Osteoblast (primary cell): ENCODE measurements around the gene FLNC. TPM values are rescaled to one million over a fixed set of nuclear protein-coding genes. Genes with fewer than 3 reads are reported as not detected.

ENCODE experiments used
- DNase-seq: peaks from one replicate; pipeline ENCODE4 v3.0.0; 2011; ENCODE audit warnings: low spot score, mixed read lengths; ENCODE audit not compliant: insufficient read length; ENCODE audit errors: missing footprints
- H2AFZ ChIP-seq: 2 replicates; pipeline ENCODE4 v1.6.0; 2011; ENCODE audit warnings: mild to moderate bottlenecking, low read length
- H3K27ac ChIP-seq: 2 replicates; pipeline ENCODE4 v1.5.1; 2011; ENCODE audit warnings: mild to moderate bottlenecking, low read depth, low read length, moderate library complexity
- H3K27me3 ChIP-seq: 2 replicates; pipeline ENCODE4 v1.6.0; 2012; ENCODE audit warnings: mild to moderate bottlenecking, control low read depth, inconsistent platforms, low read length, moderate library complexity; ENCODE audit not compliant: insufficient read depth
- H3K36me3 ChIP-seq: 2 replicates; pipeline ENCODE4 v1.5.1; 2011; ENCODE audit warnings: mild to moderate bottlenecking, low read length, control low read depth, moderate library complexity; ENCODE audit not compliant: insufficient read depth
- H3K4me1 ChIP-seq: 2 replicates; pipeline ENCODE4 v1.5.1; 2011; ENCODE audit warnings: mild to moderate bottlenecking, low read length, control low read depth, moderate library complexity; ENCODE audit not compliant: insufficient read depth
- H3K4me2 ChIP-seq: 2 replicates; pipeline ENCODE4 v1.6.0; 2011; ENCODE audit warnings: mild to moderate bottlenecking, low read length; ENCODE audit not compliant: insufficient read depth
- H3K4me3 ChIP-seq: fragments of 200-600 bp; sonication (generic); 3 replicates; pipeline ENCODE4 v1.5.1; 2012; ENCODE audit warnings: mild to moderate bottlenecking, low read length, inconsistent platforms; ENCODE audit not compliant: insufficient read depth
- H3K79me2 ChIP-seq: 2 replicates; pipeline ENCODE4 v1.6.0; 2012; ENCODE audit warnings: mild to moderate bottlenecking, low read length, control low read depth, inconsistent platforms; ENCODE audit not compliant: insufficient read depth
- H3K9me3 ChIP-seq: 2 replicates; pipeline ENCODE4 v1.5.1; 2011; ENCODE audit warnings: low read depth, low read length, control low read depth
- H4K20me1 ChIP-seq: 2 replicates; pipeline ENCODE4 v1.6.0; 2012; ENCODE audit warnings: mild to moderate bottlenecking, low read length, control low read depth; ENCODE audit not compliant: insufficient read depth
- total RNA-seq: library from RNA; depleted of rRNA; stranded (reverse); fragments of >200 nt; gene quantifications from 2 replicates; pipeline ENCODE4 v1.2.3, GENCODE V29; 2012
- TF ChIP-seq, protein P1 (sequence below): IDR thresholded peaks from 2 replicates; pipeline ENCODE4 v1.5.1; 2011; ENCODE audit warnings: mild to moderate bottlenecking, low read depth, low read length, moderate library complexity; ENCODE audit errors: extremely low read depth

The FLNC gene
- total RNA-seq, 1 donor, result 130 TPM

DNA sequence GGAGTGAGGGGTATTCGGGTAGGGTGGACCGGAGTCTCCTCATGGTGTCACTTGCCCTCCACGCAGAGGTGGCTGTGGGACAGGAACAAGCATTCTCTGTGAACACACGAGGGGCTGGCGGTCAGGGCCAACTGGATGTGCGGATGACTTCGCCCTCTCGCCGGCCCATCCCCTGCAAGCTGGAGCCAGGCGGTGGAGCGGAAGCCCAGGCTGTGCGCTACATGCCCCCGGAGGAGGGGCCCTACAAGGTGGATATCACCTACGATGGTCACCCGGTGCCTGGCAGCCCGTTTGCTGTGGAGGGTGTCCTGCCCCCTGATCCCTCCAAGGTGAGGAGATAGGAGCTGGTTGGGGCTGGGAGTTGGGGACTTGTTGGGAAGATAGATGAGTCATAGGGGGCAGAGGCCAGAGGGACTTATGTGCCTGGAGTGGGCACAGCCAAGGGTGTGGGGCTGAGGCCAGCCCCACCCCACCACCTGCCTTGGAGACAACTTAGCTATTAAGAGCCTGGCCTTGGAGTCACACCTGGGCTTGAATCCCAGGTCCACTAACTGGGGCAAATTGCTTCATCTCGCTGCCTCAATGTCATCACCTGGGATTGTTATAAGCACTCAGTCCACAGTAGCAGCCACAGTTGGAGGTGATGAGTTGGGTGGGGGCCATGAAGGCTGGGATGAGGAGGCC lies 13.9 kb downstream of the FLNC start:
- H4K20me1 ChIP-seq, result peaks cover 70% of the 10 kb centered on the region
- peaks cover 93% of the 10 kb centered on the region for H3K36me3 ChIP-seq
- H3K27me3 ChIP-seq, result no peaks in the 10 kb centered on the region
- H3K4me2 ChIP-seq, result no peak overlapping the region
- TF ChIP-seq, protein P1, sequence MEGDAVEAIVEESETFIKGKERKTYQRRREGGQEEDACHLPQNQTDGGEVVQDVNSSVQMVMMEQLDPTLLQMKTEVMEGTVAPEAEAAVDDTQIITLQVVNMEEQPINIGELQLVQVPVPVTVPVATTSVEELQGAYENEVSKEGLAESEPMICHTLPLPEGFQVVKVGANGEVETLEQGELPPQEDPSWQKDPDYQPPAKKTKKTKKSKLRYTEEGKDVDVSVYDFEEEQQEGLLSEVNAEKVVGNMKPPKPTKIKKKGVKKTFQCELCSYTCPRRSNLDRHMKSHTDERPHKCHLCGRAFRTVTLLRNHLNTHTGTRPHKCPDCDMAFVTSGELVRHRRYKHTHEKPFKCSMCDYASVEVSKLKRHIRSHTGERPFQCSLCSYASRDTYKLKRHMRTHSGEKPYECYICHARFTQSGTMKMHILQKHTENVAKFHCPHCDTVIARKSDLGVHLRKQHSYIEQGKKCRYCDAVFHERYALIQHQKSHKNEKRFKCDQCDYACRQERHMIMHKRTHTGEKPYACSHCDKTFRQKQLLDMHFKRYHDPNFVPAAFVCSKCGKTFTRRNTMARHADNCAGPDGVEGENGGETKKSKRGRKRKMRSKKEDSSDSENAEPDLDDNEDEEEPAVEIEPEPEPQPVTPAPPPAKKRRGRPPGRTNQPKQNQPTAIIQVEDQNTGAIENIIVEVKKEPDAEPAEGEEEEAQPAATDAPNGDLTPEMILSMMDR, result no peak
- H3K9me3 ChIP-seq, result no peaks in the 10 kb centered on the region
- H3K79me2 ChIP-seq, result peaks cover 20% of the 10 kb centered on the region
- DNase-seq, result peak; percentile 60
- H3K27ac ChIP-seq, result no peak overlapping the region
- no peak overlapping the region for H2AFZ ChIP-seq
- no peak overlapping the region for H3K4me3 ChIP-seq
- peaks cover 4% of the 10 kb centered on the region for H3K4me1 ChIP-seq

DNA sequence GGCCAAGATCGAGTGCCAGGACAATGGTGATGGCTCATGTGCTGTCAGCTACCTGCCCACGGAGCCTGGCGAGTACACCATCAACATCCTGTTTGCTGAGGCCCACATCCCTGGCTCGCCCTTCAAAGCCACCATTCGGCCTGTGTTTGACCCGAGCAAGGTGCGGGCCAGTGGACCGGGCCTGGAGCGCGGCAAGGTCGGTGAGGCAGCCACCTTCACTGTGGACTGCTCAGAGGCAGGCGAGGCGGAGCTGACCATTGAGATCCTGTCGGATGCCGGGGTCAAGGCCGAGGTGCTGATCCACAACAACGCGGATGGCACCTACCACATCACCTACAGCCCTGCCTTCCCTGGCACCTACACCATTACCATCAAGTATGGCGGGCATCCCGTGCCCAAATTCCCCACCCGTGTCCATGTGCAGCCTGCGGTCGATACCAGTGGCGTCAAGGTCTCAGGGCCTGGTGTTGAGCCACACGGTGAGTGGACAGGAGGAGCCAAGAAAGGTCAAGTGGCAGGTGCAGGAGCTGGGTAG lies 14.6 kb downstream of the FLNC start:
- H3K79me2 ChIP-seq, result peaks cover 14% of the 10 kb centered on the region
- H3K4me2 ChIP-seq, result no peak overlapping the region
- H3K36me3 ChIP-seq, result peaks cover 93% of the 10 kb centered on the region
- H3K4me1 ChIP-seq, result peaks cover 4% of the 10 kb centered on the region
- DNase-seq, result peak; percentile 76
- no peaks in the 10 kb centered on the region for H3K27me3 ChIP-seq
- no peak overlapping the region for H3K4me3 ChIP-seq
- H3K27ac ChIP-seq, result no peak overlapping the region
- TF ChIP-seq, protein P1, result no peak
- no peaks in the 10 kb centered on the region for H3K9me3 ChIP-seq
- no peak overlapping the region for H2AFZ ChIP-seq
- peaks cover 63% of the 10 kb centered on the region for H4K20me1 ChIP-seq

DNA sequence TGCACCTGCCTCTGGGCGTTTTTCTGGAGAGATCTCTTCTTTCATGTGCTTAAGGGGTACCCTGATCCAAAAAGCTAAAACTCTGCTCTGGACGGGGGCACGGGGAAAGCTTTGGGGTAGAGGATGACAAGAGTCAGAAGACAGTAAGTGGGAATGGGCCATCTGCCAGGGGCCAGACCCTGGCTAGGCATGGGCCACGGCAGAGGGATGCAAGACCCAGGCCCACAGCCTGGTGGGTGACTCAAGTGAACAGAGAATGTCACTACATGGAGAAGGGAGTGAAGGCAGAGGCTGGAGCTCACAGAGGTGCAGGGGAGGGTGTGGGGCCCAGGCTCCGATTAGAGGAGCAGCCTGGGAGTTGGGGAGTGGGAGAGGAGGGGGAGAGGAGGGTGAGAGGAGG lies 15.3 kb downstream of the FLNC start:
- Histone ChIP-seq H3K27ac (no peak overlapping the region), H3K27me3 (no peaks in the 10 kb centered on the region), H3K36me3 (peaks cover 93% of the 10 kb centered on the region), H3K4me3 (no peak overlapping the region), H3K9me3 (no peaks in the 10 kb centered on the region), H4K20me1 (peaks cover 57% of the 10 kb centered on the region), H3K4me2 (no peak overlapping the region), H3K4me1 (peaks cover 4% of the 10 kb centered on the region), H2AFZ (no peak overlapping the region), H3K79me2 (peaks cover 8% of the 10 kb centered on the region)
- TF ChIP-seq, protein P1, result no peak
- peak; percentile 59 for DNase-seq

DNA sequence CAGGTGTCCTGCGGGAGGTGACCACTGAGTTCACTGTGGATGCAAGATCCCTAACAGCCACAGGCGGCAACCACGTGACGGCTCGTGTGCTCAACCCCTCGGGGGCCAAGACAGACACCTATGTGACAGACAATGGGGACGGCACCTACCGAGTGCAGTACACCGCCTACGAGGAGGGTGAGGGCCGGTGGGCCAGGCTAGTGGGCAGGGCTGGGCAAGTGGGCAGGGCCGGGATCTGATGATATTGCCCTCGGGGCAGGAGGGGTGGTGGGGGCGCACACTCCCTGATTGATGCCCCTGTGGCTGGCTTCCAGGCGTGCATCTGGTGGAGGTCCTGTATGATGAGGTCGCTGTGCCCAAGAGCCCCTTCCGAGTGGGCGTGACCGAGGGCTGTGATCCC lies 15.8 kb downstream of the FLNC start:
- H3K79me2 ChIP-seq, result peaks cover 6% of the 10 kb centered on the region
- H3K27ac ChIP-seq, result no peak overlapping the region
- H3K27me3 ChIP-seq, result no peaks in the 10 kb centered on the region
- TF ChIP-seq, protein P1, result no peak
- H4K20me1 ChIP-seq, result peaks cover 54% of the 10 kb centered on the region
- no peak overlapping the region for H3K4me3 ChIP-seq
- H3K4me1 ChIP-seq, result peaks cover 4% of the 10 kb centered on the region
- no peaks in the 10 kb centered on the region for H3K9me3 ChIP-seq
- peak; percentile 82 for DNase-seq
- H3K4me2 ChIP-seq, result no peak overlapping the region
- H3K36me3 ChIP-seq, result peaks cover 93% of the 10 kb centered on the region
- H2AFZ ChIP-seq, result no peak overlapping the region
